HG02870 (cell line): Measurements from ENCODE around the gene ANGPTL8.

Experiments
- ATAC-seq: cut with Tn5 transposase; IDR thresholded peaks from one replicate; pipeline ENCODE4 v1.9.1; 2021; ENCODE audit warnings: mild to moderate bottlenecking, moderate library complexity; ENCODE audit not compliant: unreplicated experiment

The ANGPTL8 gene

GRCh38 chr19:11260996-11261395, 21.6 kb downstream of the ANGPTL8 start:
- ATAC-seq, result no peak

DNA sequence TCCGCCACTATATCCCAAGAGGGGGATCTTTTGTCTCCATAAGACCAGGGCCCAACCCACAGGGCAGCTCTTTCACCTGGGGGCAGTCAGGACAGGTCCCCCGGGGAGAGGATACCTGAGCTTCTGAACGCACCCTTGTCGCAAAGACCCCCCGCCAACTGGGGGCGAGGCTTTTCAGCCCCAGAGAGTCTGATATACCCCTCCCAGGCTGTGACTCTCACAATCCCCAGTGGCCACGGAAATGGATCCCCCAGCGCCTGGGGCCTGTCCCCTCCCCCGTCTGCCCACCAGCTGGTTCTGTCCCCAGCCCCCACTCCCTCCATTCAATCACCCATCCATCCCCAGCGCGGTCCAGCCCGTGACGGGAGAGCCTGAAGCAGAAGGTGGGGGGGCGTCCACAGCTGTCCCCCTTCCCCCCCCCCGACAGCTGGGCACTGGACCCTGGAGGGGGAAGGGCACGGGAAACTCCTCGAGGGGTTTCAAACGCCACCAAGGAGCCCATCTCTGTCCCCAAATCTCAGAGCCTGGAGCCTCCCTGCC, 22.1 kb downstream of the ANGPTL8 start:
- no peak for ATAC-seq

DNA sequence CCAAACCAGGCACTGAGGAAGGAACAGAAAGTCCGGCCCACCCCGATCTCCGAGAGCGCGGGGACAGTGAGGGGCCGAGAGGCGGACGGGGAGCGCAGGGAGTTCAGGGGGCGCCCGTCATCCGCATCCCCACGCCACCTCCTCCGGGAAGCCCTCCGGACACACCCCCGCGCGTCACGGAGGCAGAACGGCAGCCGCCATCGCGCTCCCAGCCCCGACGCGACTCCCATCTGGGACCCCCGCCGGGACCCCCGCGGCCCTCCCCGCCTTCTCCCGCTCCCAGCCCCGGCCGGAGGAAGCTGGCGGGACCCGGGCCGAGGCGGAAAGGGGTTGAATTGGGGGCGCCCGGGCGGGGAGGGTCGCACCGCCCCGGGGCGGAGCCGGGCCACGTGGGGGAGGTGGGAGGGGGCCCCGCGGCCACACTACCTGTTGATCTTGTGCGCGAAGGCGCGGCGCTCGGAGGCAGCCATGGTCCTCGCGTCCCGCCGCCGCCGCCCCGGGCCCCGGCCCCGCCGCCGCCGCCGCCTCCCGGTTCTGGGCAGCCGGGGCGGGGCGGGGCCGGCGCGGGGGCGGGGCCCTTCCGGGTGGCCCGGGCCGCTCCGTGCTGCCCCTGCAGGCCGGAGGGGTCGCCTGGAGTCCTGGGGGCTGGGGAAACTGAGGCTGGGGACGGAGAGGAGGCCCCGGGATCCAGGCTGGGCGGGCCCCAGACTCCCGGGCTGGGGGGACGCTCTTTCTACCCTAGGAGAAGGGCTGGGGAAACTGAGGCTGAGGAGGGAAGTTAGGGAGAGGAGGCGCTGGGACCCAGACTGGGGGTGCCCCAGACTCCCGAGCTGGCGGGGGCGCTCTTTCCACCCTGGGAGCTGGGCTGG, 22.8 kb downstream of the ANGPTL8 start, which contains the start of gene DOCK6:
Gene DOCK6, minus strand, starts transcription at position 554 of the 869 bp plus-strand sequence. Its CDS starts 84 bp downstream, at position 470.
- ATAC-seq, result no peak

DNA sequence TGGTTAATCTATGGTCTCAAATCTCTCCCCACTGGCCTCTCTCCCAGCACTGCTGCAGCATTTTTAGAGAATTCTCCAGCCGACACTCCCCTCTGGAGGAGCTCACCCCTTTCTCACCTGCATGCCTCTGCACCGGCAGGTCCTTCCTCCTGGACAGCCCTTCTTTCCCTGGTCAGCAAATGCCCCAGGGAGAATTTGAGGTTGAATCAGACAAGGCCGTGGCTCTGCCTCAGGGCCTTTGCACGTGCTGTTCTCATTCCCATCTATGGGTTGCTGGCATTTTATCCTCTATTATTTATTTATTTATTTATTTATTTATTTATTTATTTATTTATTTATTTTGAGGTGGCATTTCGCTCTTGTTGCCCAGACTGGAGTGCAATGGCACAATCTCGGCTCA, 24.3 kb downstream of the ANGPTL8 start:
- no peak for ATAC-seq

DNA sequence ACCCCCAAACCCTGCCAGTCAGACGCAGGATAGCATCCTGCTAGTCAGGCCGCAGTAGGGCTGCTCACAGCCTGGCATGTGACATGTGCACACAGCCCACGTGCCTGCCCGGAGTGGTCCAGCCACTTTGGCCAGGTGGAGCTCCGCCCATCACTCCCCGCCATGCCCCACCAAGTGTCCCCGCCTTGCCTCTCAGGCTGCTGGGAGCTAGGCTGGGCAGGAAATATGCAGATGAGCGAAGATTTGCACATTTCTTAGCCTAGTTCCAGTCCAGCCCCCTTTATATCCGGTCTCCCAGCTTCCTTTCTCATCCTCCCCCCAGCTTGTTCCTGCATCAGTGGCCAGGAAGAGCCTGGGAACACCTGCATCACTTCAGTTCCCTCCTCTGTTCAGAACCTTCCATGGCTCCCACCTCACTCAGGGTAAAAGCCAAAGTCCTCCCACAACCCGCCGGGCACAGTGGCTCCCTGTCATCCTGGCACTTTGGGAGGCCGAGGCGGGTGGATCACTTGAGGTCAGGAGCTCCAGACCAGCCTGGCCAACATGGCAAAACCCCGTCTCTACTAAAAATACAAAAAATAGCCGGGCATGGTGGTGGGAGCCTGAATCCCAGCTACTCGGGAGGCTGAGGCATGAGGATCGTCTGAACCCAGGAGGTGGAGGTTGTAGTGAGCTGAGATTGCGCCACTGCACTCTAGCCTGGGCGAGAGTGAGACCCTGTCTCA, 25.2 kb downstream of the ANGPTL8 start:
- ATAC-seq, result no peak

- no peak for ATAC-seq
Observed at GRCh38 chr19:11265177-11265784, 25.9 kb downstream of the ANGPTL8 start.

GRCh38 chr19:11265785-11266236, 26.4 kb downstream of the ANGPTL8 start:
- no peak for ATAC-seq

DNA sequence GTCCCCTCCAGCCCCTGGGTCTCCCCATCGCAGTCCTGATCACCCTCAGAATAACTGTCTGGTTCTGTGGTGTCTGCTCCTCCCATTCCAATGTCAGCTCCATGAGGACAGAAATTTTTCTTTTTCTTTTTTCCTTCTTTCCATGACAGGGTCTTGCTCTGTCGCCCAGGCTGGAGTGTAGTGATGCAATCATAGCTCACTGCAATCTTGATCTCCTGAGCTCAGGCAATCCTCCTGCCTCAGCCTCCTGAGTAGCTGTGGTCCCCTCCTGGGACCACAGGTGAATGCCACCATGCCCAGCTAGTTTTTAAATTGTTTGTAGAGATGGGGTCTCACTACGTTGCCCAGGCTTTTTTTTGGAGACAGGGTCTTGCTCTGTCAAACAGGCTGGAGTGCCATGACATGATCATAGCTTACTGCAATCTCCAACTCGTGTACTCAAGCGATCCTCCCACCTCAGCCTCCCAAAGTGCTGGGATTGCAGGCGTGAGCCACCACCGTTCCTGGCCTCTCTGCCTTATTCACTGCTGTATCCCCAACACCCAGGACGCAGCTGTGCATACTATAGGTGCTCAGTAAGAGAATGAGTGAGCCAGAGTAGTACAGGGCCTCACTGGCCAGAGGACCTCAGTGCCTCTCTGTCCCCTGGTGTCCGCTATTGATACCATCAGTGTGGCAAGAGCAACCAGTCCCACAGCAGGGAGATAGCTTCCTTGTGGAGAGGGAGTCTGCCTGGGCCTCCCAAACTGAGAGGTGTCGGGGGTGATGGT, 28.1 kb downstream of the ANGPTL8 start:
- no peak for ATAC-seq

DNA sequence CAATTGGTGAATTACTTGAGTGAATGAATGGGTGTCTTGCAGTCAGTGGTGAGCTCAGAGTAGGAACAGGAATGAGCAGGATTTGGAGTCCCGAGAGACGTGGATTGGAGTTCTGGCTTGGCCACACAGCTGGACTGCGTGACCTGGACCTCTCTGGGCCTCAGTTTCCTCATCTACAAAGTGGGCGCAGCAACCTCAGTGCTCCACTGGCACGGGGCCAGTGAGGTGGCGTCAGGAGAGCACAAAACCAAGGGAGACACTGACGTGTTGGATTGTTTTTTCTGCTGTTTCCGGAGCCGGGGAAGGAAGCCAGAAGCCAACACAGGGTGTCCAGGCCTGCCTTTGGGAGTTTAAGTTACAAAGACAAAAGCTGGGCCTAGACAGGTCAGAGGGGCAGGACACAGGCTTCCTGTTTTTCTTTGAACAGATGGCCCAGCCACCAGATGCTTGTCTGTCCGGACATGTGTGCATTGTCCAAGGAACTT, 29.4 kb downstream of the ANGPTL8 start:
- ATAC-seq, result no peak

GRCh38 chr19:11269408-11269807, 30.0 kb downstream of the ANGPTL8 start:
- no peak for ATAC-seq

GRCh38 chr19:11273296-11273695, 33.9 kb downstream of the ANGPTL8 start:
- ATAC-seq, result no peak

DNA sequence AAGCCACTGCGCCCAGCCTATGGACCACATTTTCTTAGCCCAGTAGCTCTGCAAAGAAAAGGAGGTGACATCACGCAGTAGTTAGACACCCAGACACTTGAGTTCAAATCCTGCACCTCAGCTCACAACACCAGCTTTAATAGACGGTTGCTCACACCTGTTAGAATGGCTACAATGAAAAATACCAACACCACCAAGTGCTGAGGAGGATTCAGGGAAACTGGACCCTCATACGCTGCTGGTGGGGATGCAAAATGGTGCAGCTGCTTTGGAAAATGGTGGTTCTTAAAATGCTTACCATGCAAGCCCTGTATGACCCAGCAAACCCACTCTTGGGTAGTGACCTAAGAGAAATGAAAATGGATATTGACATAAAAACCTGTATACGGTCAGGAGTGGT, 34.6 kb downstream of the ANGPTL8 start:
- no peak for ATAC-seq

- no peak for ATAC-seq
Observed at GRCh38 chr19:11274533-11275086, 35.2 kb downstream of the ANGPTL8 start.

DNA sequence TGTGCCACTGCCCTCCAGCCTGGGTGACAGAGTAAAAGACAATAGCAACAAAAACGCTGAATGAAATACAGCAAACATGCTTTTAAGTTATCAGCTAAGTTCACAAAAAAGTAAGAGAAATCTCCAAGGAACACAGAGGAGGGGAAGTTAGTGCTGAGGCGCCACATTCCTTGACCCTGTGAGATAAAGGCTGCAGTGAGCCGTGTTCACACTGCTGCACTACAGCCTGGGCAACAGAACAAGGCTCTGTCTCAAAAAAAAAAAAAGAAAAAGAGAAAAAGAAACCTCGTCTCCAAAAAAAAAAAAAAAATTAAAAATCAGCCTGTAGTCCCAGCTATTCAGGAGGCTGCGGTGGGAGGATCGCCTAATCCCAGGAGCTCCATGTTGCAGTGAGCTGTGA, 39.3 kb downstream of the ANGPTL8 start:
- ATAC-seq, result no peak

GRCh38 chr19:11279505-11280236, 40.3 kb downstream of the ANGPTL8 start:
- ATAC-seq, result no peak

- no peak for ATAC-seq
Observed at GRCh38 chr19:11281356-11282049, 42.1 kb downstream of the ANGPTL8 start.

DNA sequence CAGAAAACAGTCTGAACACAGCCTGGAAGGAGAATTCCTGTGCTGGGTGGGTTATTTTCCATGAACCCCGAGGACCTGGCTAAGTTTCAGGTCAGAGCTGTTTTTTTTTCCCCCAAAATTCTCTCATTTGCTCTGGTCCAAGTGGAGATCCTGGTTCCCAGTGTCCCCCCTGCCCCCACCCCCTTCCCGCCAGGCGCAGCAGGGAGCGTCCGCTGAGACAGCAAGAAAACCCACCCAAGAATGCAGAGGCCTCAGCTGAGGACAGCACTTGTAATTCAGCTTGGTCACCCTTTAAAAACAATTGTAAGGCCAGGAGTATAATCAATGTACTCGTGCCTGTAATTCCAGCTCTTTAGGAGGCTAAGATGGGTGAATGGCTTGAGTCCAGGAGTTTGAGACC, 45.1 kb downstream of the ANGPTL8 start:
- ATAC-seq, result no peak

DNA sequence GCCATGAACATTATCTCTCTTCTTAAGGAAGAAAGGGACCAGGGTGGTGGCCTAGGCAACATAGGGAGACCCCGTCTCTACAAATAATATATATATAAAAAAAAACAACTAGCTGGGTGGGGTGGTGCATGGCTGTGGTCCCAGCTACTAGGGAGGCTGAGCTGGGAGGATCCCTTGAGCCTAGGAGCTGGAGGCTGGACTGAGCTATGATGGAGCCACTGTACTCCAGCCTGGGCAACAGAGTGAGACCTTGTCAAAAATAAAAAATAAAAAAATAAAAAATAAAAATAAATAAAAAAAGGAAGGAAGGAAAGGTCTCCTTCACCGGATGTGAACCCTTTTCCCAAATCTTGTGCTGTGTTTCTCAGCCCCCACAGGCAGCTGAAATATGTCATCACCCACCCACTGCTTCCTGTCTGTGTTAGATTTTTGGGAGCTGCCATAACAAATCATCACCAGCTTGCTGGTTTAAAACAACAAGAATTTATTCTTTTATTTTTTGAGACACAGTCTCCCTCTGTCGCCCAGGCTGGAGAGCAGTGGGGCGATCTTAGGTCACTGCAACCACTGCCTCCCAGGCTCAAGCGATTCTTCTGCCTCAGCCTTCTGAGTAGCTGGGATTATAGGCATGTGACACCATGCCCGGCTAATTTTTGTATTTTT, 47.0 kb downstream of the ANGPTL8 start:
- no peak for ATAC-seq
